H1 (cell line): ENCODE results near the gene SEMA4D. TPM values are rescaled to one million over a fixed set of nuclear protein-coding genes. Genes with fewer than 3 reads are reported as not detected.

Source experiments
- CTCF ChIA-PET: fragments of 300-600 bp; sonication (Branson Sonifier 250); formaldehyde crosslinking; loops from one replicate; lab custom pipeline; 2021; ENCODE audit not compliant: partially characterized antibody; lab: Charles Lee
- POLR2A ChIA-PET: fragments of 300-600 bp; sonication (Branson Sonifier 250); formaldehyde crosslinking; loops from one replicate; lab custom pipeline; 2021; ENCODE audit warnings: inconsistent platforms; ENCODE audit not compliant: partially characterized antibody; lab: Charles Lee
- DNase-seq, 2 experiments: peaks; one replicate each; pipeline versions ENCODE4 v3.0.0 to v3.0.0-alpha.2; 2010 to 2022; ENCODE audit warnings: low spot score in 2 of 2, low read depth in 1 of 2, mixed read lengths in 1 of 2
- FAIRE-seq: peaks from 2 replicates; lab custom pipeline; 2011; peaks lifted over from hg19 to GRCh38; lab: Jason Lieb, UNC
- H2AFZ ChIP-seq: 2 replicates; pipeline ENCODE4 v1.8.1; 2012; ENCODE audit warnings: low read length, inconsistent platforms
- H2AK5ac ChIP-seq: 2 replicates; pipeline ENCODE4 v1.6.1; 2013; ENCODE audit warnings: low read depth, low read length
- H2BK120ac ChIP-seq: replicated peaks from 2 replicates; pipeline ENCODE3; 2013; ENCODE audit warnings: low read depth, low read length, inconsistent platforms
- H2BK12ac ChIP-seq: 2 replicates; pipeline ENCODE4 v1.6.1; 2013; ENCODE audit warnings: low read depth, low read length
- H2BK15ac ChIP-seq: 2 replicates; pipeline ENCODE4 v1.6.1; 2013; ENCODE audit warnings: low read length
- H2BK20ac ChIP-seq: 2 replicates; pipeline ENCODE4 v1.6.1; 2013; ENCODE audit warnings: low read length
- H2BK5ac ChIP-seq: 2 replicates; pipeline ENCODE4 v1.6.1; 2013; ENCODE audit warnings: low read depth, low read length
- H3K14ac ChIP-seq: 2 replicates; pipeline ENCODE4 v1.6.1; 2013; ENCODE audit warnings: inconsistent platforms; ENCODE audit not compliant: insufficient read length
- H3K18ac ChIP-seq: 2 replicates; pipeline ENCODE4 v1.6.1; 2013; ENCODE audit warnings: low read length; ENCODE audit errors: extremely low read depth
- H3K23ac ChIP-seq: 2 replicates; pipeline ENCODE4 v1.6.1; 2013; ENCODE audit warnings: inconsistent platforms; ENCODE audit not compliant: insufficient read length
- H3K23me2 ChIP-seq: 2 replicates; pipeline ENCODE4 v1.6.1; 2013; ENCODE audit warnings: low read depth, low read length
- H3K27ac ChIP-seq: 2 replicates; pipeline ENCODE4 v1.6.1; 2011; ENCODE audit warnings: low read depth, low read length, inconsistent platforms
- H3K27me3 ChIP-seq, 4 experiments: replicated peaks in 1 of 4; 1 replicate in 1 of 4; 2 replicates in 3 of 4; pipeline versions ENCODE4 v1.6.1 to v1.8.1; 2011 to 2013; ENCODE audit warnings: low read length in 3 of 4, mild to moderate bottlenecking in 3 of 4, inconsistent platforms in 2 of 4, mixed read lengths in 2 of 4, moderate library complexity in 1 of 4; ENCODE audit not compliant: control insufficient read depth in 3 of 4, insufficient read depth in 3 of 4; ENCODE audit errors: extremely low read depth in 1 of 4
- H3K36me3 ChIP-seq, 4 experiments: 2 replicates each; pipeline versions ENCODE4 v1.6.1 to v1.8.1; 2011 to 2013; ENCODE audit warnings: mild to moderate bottlenecking in 4 of 4, low read length in 3 of 4, moderate library complexity in 2 of 4, control low read depth in 1 of 4, inconsistent platforms in 1 of 4; ENCODE audit not compliant: insufficient read depth in 4 of 4, control insufficient read depth in 2 of 4
- H3K4ac ChIP-seq: replicated peaks from 2 replicates; pipeline ENCODE3; 2013; ENCODE audit warnings: low read length, low read depth, mixed read lengths, inconsistent platforms; ENCODE audit not compliant: insufficient read length
- H3K4me1 ChIP-seq, 4 experiments: replicated peaks in 1 of 4; 1 replicate in 1 of 4; 2 replicates in 3 of 4; pipeline versions ENCODE4 v1.6.1 to v1.8.1; 2011 to 2013; ENCODE audit warnings: low read length in 3 of 4, inconsistent platforms in 2 of 4, mixed read lengths in 1 of 4; ENCODE audit not compliant: insufficient read depth in 4 of 4, control insufficient read depth in 3 of 4
- H3K4me2 ChIP-seq, 2 experiments: 2 replicates each; pipeline versions ENCODE4 v1.6.1 to v1.8.1; 2011 to 2013; ENCODE audit warnings: low read depth in 2 of 2, low read length in 2 of 2, control low read depth in 1 of 2, inconsistent platforms in 1 of 2, mild to moderate bottlenecking in 1 of 2; ENCODE audit not compliant: insufficient read depth in 1 of 2
- H3K4me3 ChIP-seq, 4 experiments: fragments of 200-600, 300-600 bp in 1 of 4; sonication (generic), shearing (Covaris generic), sonication (Bioruptor Twin) in 1 of 4; 2 replicates each; pipeline versions ENCODE4 v1.5.1 to v1.8.1; 2011 to 2016; ENCODE audit warnings: low read length in 4 of 4, low read depth in 3 of 4, control low read depth in 2 of 4, inconsistent platforms in 2 of 4, mild to moderate bottlenecking in 2 of 4, mixed read lengths in 1 of 4, moderate library complexity in 1 of 4; ENCODE audit not compliant: insufficient read depth in 2 of 4; ENCODE audit errors: extremely low read depth in 1 of 4
- H3K56ac ChIP-seq: replicated peaks from 2 replicates; pipeline ENCODE3; 2013; ENCODE audit warnings: low read depth, mild to moderate bottlenecking, mixed read lengths, low read length, inconsistent platforms; ENCODE audit not compliant: insufficient read length
- H3K79me1 ChIP-seq: 2 replicates; pipeline ENCODE4 v1.6.1; 2013; ENCODE audit warnings: low read depth, low read length, control low read depth
- H3K79me2 ChIP-seq, 2 experiments: 2 replicates each; pipeline versions ENCODE4 v1.6.1 to v1.8.1; 2012 to 2013; ENCODE audit warnings: low read length in 2 of 2, mild to moderate bottlenecking in 2 of 2, inconsistent platforms in 1 of 2; ENCODE audit not compliant: insufficient read depth in 2 of 2, control insufficient read depth in 1 of 2
- H3K9ac ChIP-seq, 4 experiments: replicated peaks in 1 of 4; 1 replicate in 1 of 4; 2 replicates in 3 of 4; pipeline versions ENCODE4 v1.6.1 to v1.8.1; 2011 to 2013; ENCODE audit warnings: low read depth in 3 of 4, low read length in 3 of 4, control low read depth in 2 of 4, mild to moderate bottlenecking in 2 of 4, moderate library complexity in 2 of 4, inconsistent platforms in 1 of 4; ENCODE audit errors: extremely low read depth in 1 of 4
- H3K9me3 ChIP-seq, 2 experiments: 2 replicates each; pipeline versions ENCODE4 v1.6.1 to v1.8.1; 2012 to 2013; ENCODE audit warnings: mild to moderate bottlenecking in 2 of 2, moderate library complexity in 2 of 2, control low read depth in 1 of 2, inconsistent platforms in 1 of 2, low read depth in 1 of 2, low read length in 1 of 2, mixed read lengths in 1 of 2; ENCODE audit not compliant: insufficient read depth in 2 of 2
- H4K20me1 ChIP-seq, 2 experiments: replicated peaks in 1 of 2; 2 replicates each; pipeline versions ENCODE3 to v1.8.1; 2011 to 2013; ENCODE audit warnings: inconsistent platforms in 2 of 2, low read length in 2 of 2, mild to moderate bottlenecking in 1 of 2; ENCODE audit not compliant: insufficient read depth in 2 of 2, control insufficient read depth in 1 of 2
- H4K5ac ChIP-seq: 2 replicates; pipeline ENCODE4 v1.6.1; 2013; ENCODE audit warnings: low read length, low read depth, mixed read lengths, inconsistent platforms; ENCODE audit not compliant: insufficient read length
- H4K8ac ChIP-seq: 2 replicates; pipeline ENCODE4 v1.8.0; 2013; ENCODE audit warnings: mild to moderate bottlenecking, moderate library complexity, low read length, inconsistent platforms; ENCODE audit not compliant: insufficient read depth; ENCODE audit errors: extremely low read depth
- H4K91ac ChIP-seq: replicated peaks from 2 replicates; pipeline ENCODE3; 2013; ENCODE audit warnings: low read length, mixed read lengths, inconsistent platforms; ENCODE audit not compliant: insufficient read length
- GABPA ChIP-seq: IDR thresholded peaks from 2 replicates; pipeline ENCODE4 v1.6.1; 2011; ENCODE audit warnings: mild to moderate bottlenecking, low read length, moderate library complexity, borderline replicate concordance; ENCODE audit not compliant: insufficient read depth
- POU5F1 ChIP-seq: IDR thresholded peaks from 2 replicates; pipeline ENCODE4 v1.6.1; 2011; ENCODE audit warnings: low read depth, mild to moderate bottlenecking, low read length, moderate library complexity
- SIN3A ChIP-seq, 2 experiments: IDR thresholded peaks in 1 of 2; conservative IDR thresholded peaks in 1 of 2; 2 replicates each; pipeline ENCODE4 v1.6.1; 2011 to 2012; ENCODE audit warnings: low read length in 2 of 2, improper control_type of control experiment in 1 of 2, low read depth in 1 of 2, mild to moderate bottlenecking in 1 of 2
- TAF7 ChIP-seq: optimal IDR thresholded peaks from 2 replicates; pipeline ENCODE3; 2011; ENCODE audit warnings: low read depth, mild to moderate bottlenecking, inconsistent platforms, low read length, moderate library complexity, borderline replicate concordance
- WGBS, 2 experiments: shearing (Covaris generic) in 1 of 2; methylation state at CpG; one replicate each; pipeline versions ENCODE4 v1.1.6 to v1.1.7; 2013 to 2015; ENCODE audit warnings: low lambda C conversion rate in 2 of 2, mixed read lengths in 2 of 2, inconsistent platforms in 1 of 2, low coverage in 1 of 2, missing lambda C conversion rate in 1 of 2; ENCODE audit not compliant: insufficient replicate concordance in 2 of 2, insufficient coverage in 1 of 2, insufficient read length in 1 of 2; ENCODE audit errors: extremely low coverage in 1 of 2, missing lambda C conversion rate in 1 of 2; 5-methylcytosine and 5-hydroxymethylcytosine counted together
- polyA plus RNA-seq, 7 experiments: library from polyadenylated mRNA; depleted of rRNA in 3 of 7; stranded (reverse) in 5 of 7; unstranded in 2 of 7; fragments of >200 nt in 5 of 7; fragments of 200-250 nt in 2 of 7; gene quantifications; 1 replicate in 5 of 7; 2 replicates in 1 of 7; 4 replicates in 1 of 7; pipeline versions ENCODE4 v1.2.1 to v1.2.3, GENCODE V29; 2011 to 2013; ENCODE audit warnings: missing spikeins in 2 of 7, mixed read lengths in 2 of 7
- total RNA-seq: library from RNA; stranded (reverse); fragmentation: NEBNext Ultra II Directional; extraction: Animal tissue kit (Norgen Biotek cat#: 25700); gene quantifications from 2 replicates; pipeline ENCODE4 v1.2.1, GENCODE V29; 2021

Gene SEMA4D
- total and polyA plus RNA-seq, 2 of the 8 experiments (the other 6 are each of a cell fraction or from before 2014, with no cell fraction given): 21.0 to 70.4 TPM

GRCh38 chr9:89508951-89509615 lies 11.2 kb upstream of the SEMA4D start:
- H3K9me3 ChIP-seq: no peaks in the 10 kb centered on the region
- H2AFZ ChIP-seq: no peak overlapping the region
- DNase-seq: no peak
- H3K4me2 ChIP-seq: no peak overlapping the region
- no peak overlapping the region for H3K18ac ChIP-seq
- no peaks in the 10 kb centered on the region for H3K36me3 ChIP-seq
- no peak overlapping the region for H3K23ac ChIP-seq
- H3K27ac ChIP-seq: no peak overlapping the region
- H4K5ac ChIP-seq: no peak overlapping the region
- peaks cover 0 to 8% (median 1%) of the 10 kb centered on the region in 4 experiments; a peak in 2 of 7 replicates for H3K4me1 ChIP-seq
- no peak overlapping the region; the same call in 1 of the 2 replicates for H4K8ac ChIP-seq
- no peak overlapping the region for H4K91ac ChIP-seq
- no peaks in the 10 kb centered on the region for H3K27me3 ChIP-seq
- H4K20me1 ChIP-seq: no peaks in the 10 kb centered on the region
- H3K9ac ChIP-seq: no peak overlapping the region
- no peak overlapping the region for H2BK5ac ChIP-seq
- no peak overlapping the region for H3K4ac ChIP-seq
- no peak overlapping the region for H2AK5ac ChIP-seq
- no peaks in the 10 kb centered on the region; the same call in 1 of the 2 replicates for H3K23me2 ChIP-seq
- H2BK15ac ChIP-seq: no peak overlapping the region
- no peak for TF ChIP-seq TAF7
- no peak for TF ChIP-seq GABPA
- TF ChIP-seq SIN3A (conservative IDR thresholded peaks at IDR 0.05 in 1 of 2, IDR thresholded peaks at IDR 0.05 in 1 of 2; ENCODE audit: low read depth in 1 of 2, low read length in 2 of 2): no peak
- TF ChIP-seq POU5F1: no peak
- TF ChIP-seq, all 59 proteins: peak for 0
- H3K79me2 ChIP-seq: no peaks in the 10 kb centered on the region
- H2BK120ac ChIP-seq: no peak overlapping the region
- H3K4me3 ChIP-seq: no peak overlapping the region
- WGBS, 2 experiments: 87% methylated on average over 7 of the region's 7 CpGs; no CpG with 5 or more reads in 1 of the 2 experiments
- no peak overlapping the region for H3K56ac ChIP-seq
- no peak overlapping the region for H3K14ac ChIP-seq
- H2BK12ac ChIP-seq: no peak overlapping the region
- H2BK20ac ChIP-seq: no peak overlapping the region
- POLR2A ChIA-PET: no interaction called here
- no peak for FAIRE-seq
- H3K79me1 ChIP-seq: no peaks in the 10 kb centered on the region
- CTCF ChIA-PET: interaction anchor here (0.6 to 1.7 kb wide), 5 partner anchors 8 to 80 kb away, joined by 3 to 6 read pairs (median 4); no protein-coding TSS in a partner anchor
